Esophagus muscularis mucosa (tissue), 4 donors: ENCODE measurements around the gene HNF1B. TPM values are rescaled to one million over a fixed set of nuclear protein-coding genes. Genes with fewer than 3 reads are reported as not detected.

ENCODE experiments used
- DNase-seq: peaks from one replicate; pipeline ENCODE4 v3.0.0-alpha.2; 2017; ENCODE audit errors: extremely low spot score
- H3K27ac ChIP-seq, 4 donors: fragments of 200-600 bp; sonication (generic); replicated peaks in 1 of 4; 1 replicate in 3 of 4; 2 replicates in 1 of 4; pipeline ENCODE4 v1.5.1; 2016 to 2019; ENCODE audit warnings: mild to moderate bottlenecking in 1 of 4
- H3K27me3 ChIP-seq, 4 donors: fragments of 200-600 bp; sonication (generic); one replicate each; pipeline versions ENCODE4 v1.5.1 to v1.6.0; 2016 to 2019
- H3K36me3 ChIP-seq, 4 donors: fragments of 200-600 bp; sonication (generic); one replicate each; pipeline ENCODE4 v1.5.1; 2016 to 2019
- H3K4me1 ChIP-seq, 4 donors: fragments of 200-600 bp; sonication (generic); one replicate each; pipeline ENCODE4 v1.5.1; 2016 to 2019
- H3K4me3 ChIP-seq, 4 donors: fragments of 200-600 bp; sonication (generic); 1 replicate in 2 of 4; 2 replicates in 2 of 4; pipeline ENCODE4 v1.5.1; 2016 to 2019; ENCODE audit warnings: mild to moderate bottlenecking in 4 of 4, moderate library complexity in 1 of 4
- H3K9me3 ChIP-seq, 4 donors: fragments of 200-600 bp; sonication (generic); 1 replicate in 3 of 4; 2 replicates in 1 of 4; pipeline ENCODE4 v1.5.1; 2016 to 2019
- CTCF ChIP-seq, 3 experiments: fragments of 200-600 bp in 2 of 3; fragments of 450-650 bp in 1 of 3; sonication (generic) in 2 of 3; IDR thresholded peaks; one replicate each; pipeline ENCODE4 v1.5.1; 2017 to 2019; ENCODE audit warnings: antibody characterized with exemption in 3 of 3, mild to moderate bottlenecking in 2 of 3, moderate library complexity in 1 of 3
- EP300 ChIP-seq: sonication (generic); formaldehyde crosslinking; IDR thresholded peaks from one replicate; pipeline ENCODE4 v1.6.1; 2017; ENCODE audit warnings: antibody characterized with exemption
- POLR2A ChIP-seq: fragments of 450-650 bp; IDR thresholded peaks from one replicate; pipeline ENCODE4 v1.6.1; 2017; ENCODE audit warnings: antibody characterized with exemption, moderate library complexity, mild to moderate bottlenecking, low read depth
- POLR2AphosphoS5 ChIP-seq, 2 donors: sonication (generic); formaldehyde crosslinking; IDR thresholded peaks; one replicate each; pipeline ENCODE4 v1.6.1; 2017; ENCODE audit warnings: antibody characterized with exemption in 2 of 2
- WGBS: methylation state at CpG from one replicate; pipeline ENCODE4 v1.1.5; 2018; 5-methylcytosine and 5-hydroxymethylcytosine counted together
- intact Hi-C: fragments of 100-400 bp; cut with DNase I; formaldehyde crosslinking; loops from one replicate; pipeline ENCODE4 v1.15.1; 2023
- total RNA-seq, 4 donors: library from RNA; depleted of rRNA; stranded (reverse); fragments of >200 nt; gene quantifications; one replicate each; pipeline versions ENCODE4 v1.1.0 to v1.2.1, GENCODE V29; 2016

Gene HNF1B
- total RNA-seq, 4 donors from 2014 or later: not detected

GRCh38 chr17:37766971-37767370 lies 22.1 kb upstream of the HNF1B start:
- H3K4me1 ChIP-seq: no peaks in the 10 kb centered on the region
- H3K4me3 ChIP-seq: no peak overlapping the region
- peaks cover 0 to 10% (median 4%) of the 10 kb centered on the region in 4 donors for H3K9me3 ChIP-seq
- H3K27me3 ChIP-seq: peaks cover 0 to 47% (median 3%) of the 10 kb centered on the region in 4 donors
- H3K36me3 ChIP-seq: no peaks in the 10 kb centered on the region
- no peak for DNase-seq
- TF ChIP-seq CTCF (IDR thresholded peaks at IDR 0.05): no peak
- no peak for TF ChIP-seq POLR2AphosphoS5 (IDR thresholded peaks at IDR 0.05)
- TF ChIP-seq EP300: no peak
- TF ChIP-seq POLR2A: no peak
- intact Hi-C loops: no loop called here
- no peak overlapping the region for H3K27ac ChIP-seq
- WGBS: 59% methylated on average over 6 of the region's 6 CpGs

- DNase-seq: no peak
- Histone ChIP-seq H3K4me1 (no peaks in the 10 kb centered on the region), H3K4me3 (no peak overlapping the region), H3K9me3 (peaks cover 0 to 10% (median 4%) of the 10 kb centered on the region in 4 donors), H3K36me3 (no peaks in the 10 kb centered on the region), H3K27me3 (peaks cover 0 to 43% (median 3%) of the 10 kb centered on the region in 4 donors), H3K27ac (no peak overlapping the region)
- TF ChIP-seq POLR2A (no peak), POLR2AphosphoS5 (IDR thresholded peaks at IDR 0.05) (no peak), EP300 (no peak), CTCF (IDR thresholded peaks at IDR 0.05) (no peak)
- intact Hi-C loops: no loop called here
- WGBS: 65% methylated on average over 3 of the region's 3 CpGs
These were observed 19.5 kb upstream of the HNF1B start for GRCh38 chr17:37764383-37764782.

GRCh38 chr17:37762666-37763065 lies 17.8 kb upstream of the HNF1B start:
- DNase-seq: no peak
- no peaks in the 10 kb centered on the region for H3K36me3 ChIP-seq
- H3K27ac ChIP-seq: no peak overlapping the region
- peaks cover 0 to 48% (median 3%) of the 10 kb centered on the region in 4 donors for H3K27me3 ChIP-seq
- no peak for TF ChIP-seq POLR2AphosphoS5 (IDR thresholded peaks at IDR 0.05)
- no peak for TF ChIP-seq CTCF (IDR thresholded peaks at IDR 0.05)
- no peak for TF ChIP-seq POLR2A
- no peak for TF ChIP-seq EP300
- no peaks in the 10 kb centered on the region for H3K9me3 ChIP-seq
- H3K4me3 ChIP-seq: no peak overlapping the region
- intact Hi-C loops: no loop called here
- 25% methylated on average over 7 of the region's 7 CpGs for WGBS
- H3K4me1 ChIP-seq: no peaks in the 10 kb centered on the region

- H3K27me3 ChIP-seq: peaks cover 0 to 55% (median 3%) of the 10 kb centered on the region in 4 donors
These were observed 17.1 kb upstream of the HNF1B start for GRCh38 chr17:37761961-37762360.

More at GRCh38 chr17:37761961-37762360, 17.1 kb upstream of the HNF1B start:
- intact Hi-C loops: no loop called here
- no peak overlapping the region for H3K4me3 ChIP-seq
- TF ChIP-seq CTCF (IDR thresholded peaks at IDR 0.05) (no peak), POLR2AphosphoS5 (IDR thresholded peaks at IDR 0.05) (no peak)
- no peak for DNase-seq
- no peaks in the 10 kb centered on the region for H3K36me3 ChIP-seq
- no peak overlapping the region for H3K27ac ChIP-seq
- 92% methylated on average over 4 of the region's 4 CpGs for WGBS
- no peaks in the 10 kb centered on the region for H3K4me1 ChIP-seq
- no peaks in the 10 kb centered on the region for H3K9me3 ChIP-seq
